ENCODE data around the gene ATXN2. TPM values are rescaled to one million over a fixed set of nuclear protein-coding genes. Genes with fewer than 3 reads are reported as not detected.

The ATXN2 gene
- total RNA-seq, 4 donors from 2014 or later: 50.3 to 84.3 (median 64.3) TPM

DNA sequence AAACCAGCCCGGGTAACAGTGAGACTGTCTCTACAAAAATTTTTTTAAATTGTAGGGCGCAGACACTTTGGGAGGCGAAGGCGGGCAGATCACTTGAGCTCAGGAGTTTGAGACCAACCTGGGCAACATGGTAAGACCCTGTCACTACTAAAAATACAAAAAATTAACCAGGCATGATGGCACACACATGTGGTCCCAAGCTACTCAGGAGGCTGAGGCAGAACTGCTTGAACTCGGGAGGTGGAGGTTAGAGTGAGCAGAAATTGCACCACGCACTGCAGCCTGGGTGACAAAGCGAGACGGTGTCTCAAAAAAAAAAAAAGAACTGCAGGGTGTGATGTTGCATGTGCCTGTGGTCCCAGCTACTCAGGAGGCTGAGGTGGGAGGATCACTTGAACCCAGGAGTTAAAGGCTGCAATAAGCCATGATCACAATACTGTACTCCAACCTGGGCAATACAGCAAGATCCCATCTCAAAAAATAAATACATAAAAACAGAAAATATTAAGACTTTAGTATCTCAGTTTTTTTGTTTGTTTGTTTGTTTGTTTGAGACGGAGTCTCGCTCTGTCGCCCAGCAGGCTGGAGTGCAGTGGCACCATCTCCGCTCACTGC, 16.9 kb downstream of the ATXN2 start:
- no peak for DNase-seq (ENCODE audit: low spot score in 2 of 2)
- Histone ChIP-seq H3K27ac (no peak overlapping the region), H3K4me3 (no peak overlapping the region), H3K4me1 (peaks cover 0 to 56% (median under 1%) of the 10 kb centered on the region in 4 donors), H3K9me3 (no peaks in the 10 kb centered on the region), H3K36me3 (peaks cover 0 to 4% (median 0%) of the 10 kb centered on the region in 3 donors), H3K27me3 (no peaks in the 10 kb centered on the region)
- TF ChIP-seq EP300 (IDR thresholded peaks at IDR 0.05) (no peak), POLR2A (IDR thresholded peaks at IDR 0.05) (no peak)
- WGBS, 2 donors: 94 to 95% methylated on average over 12 of the region's 12 CpGs

GRCh38 chr12:111581434-111582132, 17.5 kb downstream of the ATXN2 start:
- WGBS, 2 donors: 78 to 84% methylated on average over 15 of the region's 15 CpGs
- peaks cover 0 to 49% (median 0%) of the 10 kb centered on the region in 4 donors for H3K4me1 ChIP-seq
- H3K27ac ChIP-seq: no peak overlapping the region
- no peak overlapping the region for H3K4me3 ChIP-seq
- H3K27me3 ChIP-seq: no peaks in the 10 kb centered on the region
- TF ChIP-seq EP300 (IDR thresholded peaks at IDR 0.05) (no peak), POLR2A (IDR thresholded peaks at IDR 0.05) (no peak)
- TF ChIP-seq, protein P1, sequence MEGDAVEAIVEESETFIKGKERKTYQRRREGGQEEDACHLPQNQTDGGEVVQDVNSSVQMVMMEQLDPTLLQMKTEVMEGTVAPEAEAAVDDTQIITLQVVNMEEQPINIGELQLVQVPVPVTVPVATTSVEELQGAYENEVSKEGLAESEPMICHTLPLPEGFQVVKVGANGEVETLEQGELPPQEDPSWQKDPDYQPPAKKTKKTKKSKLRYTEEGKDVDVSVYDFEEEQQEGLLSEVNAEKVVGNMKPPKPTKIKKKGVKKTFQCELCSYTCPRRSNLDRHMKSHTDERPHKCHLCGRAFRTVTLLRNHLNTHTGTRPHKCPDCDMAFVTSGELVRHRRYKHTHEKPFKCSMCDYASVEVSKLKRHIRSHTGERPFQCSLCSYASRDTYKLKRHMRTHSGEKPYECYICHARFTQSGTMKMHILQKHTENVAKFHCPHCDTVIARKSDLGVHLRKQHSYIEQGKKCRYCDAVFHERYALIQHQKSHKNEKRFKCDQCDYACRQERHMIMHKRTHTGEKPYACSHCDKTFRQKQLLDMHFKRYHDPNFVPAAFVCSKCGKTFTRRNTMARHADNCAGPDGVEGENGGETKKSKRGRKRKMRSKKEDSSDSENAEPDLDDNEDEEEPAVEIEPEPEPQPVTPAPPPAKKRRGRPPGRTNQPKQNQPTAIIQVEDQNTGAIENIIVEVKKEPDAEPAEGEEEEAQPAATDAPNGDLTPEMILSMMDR (IDR thresholded peaks at IDR 0.05): no peak
- no peak for DNase-seq (ENCODE audit: low spot score in 2 of 2)
- H3K36me3 ChIP-seq: peaks cover 0 to 4% (median 0%) of the 10 kb centered on the region in 3 donors
- no peaks in the 10 kb centered on the region for H3K9me3 ChIP-seq

GRCh38 chr12:111580737-111581136, 18.4 kb downstream of the ATXN2 start:
- H3K4me3 ChIP-seq: no peak overlapping the region
- 88 to 94% methylated on average over 7 of the region's 7 CpGs for WGBS, 2 donors
- no peaks in the 10 kb centered on the region for H3K9me3 ChIP-seq
- H3K36me3 ChIP-seq: peaks cover 0 to 4% (median 0%) of the 10 kb centered on the region in 3 donors
- H3K27ac ChIP-seq: no peak overlapping the region
- no peaks in the 10 kb centered on the region for H3K27me3 ChIP-seq
- peaks cover 0 to 41% (median 0%) of the 10 kb centered on the region in 4 donors for H3K4me1 ChIP-seq
- DNase-seq (ENCODE audit: low spot score in 2 of 2): no peak
- no peak for TF ChIP-seq POLR2A (IDR thresholded peaks at IDR 0.05)
- TF ChIP-seq, protein P1 (IDR thresholded peaks at IDR 0.05): no peak
- no peak for TF ChIP-seq EP300 (IDR thresholded peaks at IDR 0.05)

- Histone ChIP-seq H3K4me3 (no peak overlapping the region), H3K36me3 (peaks cover 0 to 4% (median 0%) of the 10 kb centered on the region in 3 donors), H3K9me3 (no peaks in the 10 kb centered on the region), H3K4me1 (peaks cover 0 to 42% (median 0%) of the 10 kb centered on the region in 4 donors), H3K27me3 (no peaks in the 10 kb centered on the region), H3K27ac (no peak overlapping the region)
- WGBS, 2 donors: 95 to 100% methylated on average over 3 of the region's 3 CpGs
- DNase-seq (ENCODE audit: low spot score in 2 of 2): no peak
- TF ChIP-seq POLR2A (IDR thresholded peaks at IDR 0.05) (no peak), EP300 (IDR thresholded peaks at IDR 0.05) (no peak)
- TF ChIP-seq, protein P1 (IDR thresholded peaks at IDR 0.05): no peak
Measured at GRCh38 chr12:111580119-111580425, 19.0 kb downstream of the ATXN2 start.

DNA sequence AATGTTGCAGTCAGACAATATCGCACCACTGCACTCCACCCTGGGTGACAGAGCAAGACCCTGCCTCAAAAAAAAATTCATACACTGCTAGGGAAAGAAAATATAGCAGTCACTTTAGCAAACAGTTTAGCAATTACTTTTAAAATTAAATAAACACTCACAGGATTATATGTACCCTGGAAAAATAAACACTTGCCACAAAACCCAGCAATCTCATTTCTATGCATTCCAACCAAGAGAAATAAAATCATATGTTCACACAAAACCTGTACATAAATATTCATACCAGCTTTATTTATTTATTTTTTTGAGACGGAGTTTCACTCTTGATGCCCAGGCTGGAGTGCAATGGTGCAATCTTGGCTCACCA, 20.2 kb downstream of the ATXN2 start:
- 87 to 94% methylated on average over 2 of the region's 2 CpGs for WGBS, 2 donors
- Histone ChIP-seq H3K4me3 (no peak overlapping the region), H3K4me1 (peaks cover 0 to 43% (median 0%) of the 10 kb centered on the region in 4 donors), H3K36me3 (peaks cover 0 to 4% (median 0%) of the 10 kb centered on the region in 3 donors), H3K9me3 (no peaks in the 10 kb centered on the region), H3K27me3 (no peaks in the 10 kb centered on the region), H3K27ac (no peak overlapping the region)
- no peak for DNase-seq (ENCODE audit: low spot score in 2 of 2)
- TF ChIP-seq POLR2A (IDR thresholded peaks at IDR 0.05) (no peak), EP300 (IDR thresholded peaks at IDR 0.05) (no peak)
- TF ChIP-seq, protein P1 (IDR thresholded peaks at IDR 0.05): no peak
